ENCODE data around the gene CD83. TPM values are rescaled to one million over a fixed set of nuclear protein-coding genes. Genes with fewer than 3 reads are reported as not detected.

The CD83 gene
- total RNA-seq, 4 donors from 2014 or later, result 4.9 to 20.4 (median 12.4) TPM

- no peak for DNase-seq (ENCODE audit: low spot score)
- no peak for ATAC-seq (ENCODE audit: low FRiP score)
- TF ChIP-seq CTCF (IDR thresholded peaks at IDR 0.05), result no peak
These were observed 12.0 kb downstream of the CD83 start for GRCh38 chr6:14129575-14129974.

- TF ChIP-seq CTCF (IDR thresholded peaks at IDR 0.05), result no peak
- no peak for DNase-seq (ENCODE audit: low spot score)
These were observed 13.0 kb downstream of the CD83 start for GRCh38 chr6:14130435-14131075.

GRCh38 chr6:14131579-14131978 is 14.0 kb downstream of the CD83 start:
- no peak for TF ChIP-seq CTCF (IDR thresholded peaks at IDR 0.05)
- DNase-seq (ENCODE audit: low spot score) (no peak), ATAC-seq (ENCODE audit: low FRiP score) (no peak)

More at GRCh38 chr6:14130435-14131075, 13.0 kb downstream of the CD83 start:
- ATAC-seq (ENCODE audit: low FRiP score), result no peak

GRCh38 chr6:14132244-14132920 is 14.8 kb downstream of the CD83 start:
- no peak for TF ChIP-seq CTCF (IDR thresholded peaks at IDR 0.05)
- DNase-seq (ENCODE audit: low spot score) (no peak), ATAC-seq (ENCODE audit: low FRiP score) (no peak)

- ATAC-seq (ENCODE audit: low FRiP score), result no peak
- DNase-seq (ENCODE audit: low spot score), result no peak
- TF ChIP-seq CTCF (IDR thresholded peaks at IDR 0.05), result no peak
These were observed 15.3 kb downstream of the CD83 start for GRCh38 chr6:14132921-14133275.

- DNase-seq (ENCODE audit: low spot score) (no peak), ATAC-seq (ENCODE audit: low FRiP score) (no peak)
- TF ChIP-seq CTCF (IDR thresholded peaks at IDR 0.05), result no peak
These were observed 16.8 kb downstream of the CD83 start for GRCh38 chr6:14134211-14134910.

Data from omental fat pad (tissue), 4 donors.